Astrocyte of the hippocampus (primary cell): Measurements from ENCODE around the gene DRAM1.

ENCODE experiments used
- DNase-seq: peaks from one replicate; pipeline ENCODE4 v3.0.0; 2011; ENCODE audit warnings: low read depth, low spot score

Gene DRAM1

GRCh38 chr12:101941306-101942249 lies 64.2 kb downstream of the DRAM1 start:
- no peak for DNase-seq

DNA sequence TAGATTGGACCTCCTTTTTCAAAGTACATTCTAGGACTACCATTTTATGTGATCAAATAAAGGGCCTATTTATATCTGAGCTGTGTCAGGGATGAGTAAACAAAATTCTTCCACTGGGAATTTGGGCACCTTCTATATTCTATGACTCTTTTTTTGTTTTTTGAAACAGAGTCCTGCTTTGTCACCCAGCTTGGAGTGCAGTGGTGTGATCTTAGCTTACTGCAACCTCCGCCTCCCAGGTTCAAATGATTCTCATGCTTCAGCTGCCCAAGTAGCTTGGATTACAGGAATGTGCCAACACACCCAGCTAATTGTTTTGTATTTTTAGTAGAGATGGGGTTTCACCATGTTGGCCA lies 64.8 kb downstream of the DRAM1 start:
- DNase-seq = no peak

DNA sequence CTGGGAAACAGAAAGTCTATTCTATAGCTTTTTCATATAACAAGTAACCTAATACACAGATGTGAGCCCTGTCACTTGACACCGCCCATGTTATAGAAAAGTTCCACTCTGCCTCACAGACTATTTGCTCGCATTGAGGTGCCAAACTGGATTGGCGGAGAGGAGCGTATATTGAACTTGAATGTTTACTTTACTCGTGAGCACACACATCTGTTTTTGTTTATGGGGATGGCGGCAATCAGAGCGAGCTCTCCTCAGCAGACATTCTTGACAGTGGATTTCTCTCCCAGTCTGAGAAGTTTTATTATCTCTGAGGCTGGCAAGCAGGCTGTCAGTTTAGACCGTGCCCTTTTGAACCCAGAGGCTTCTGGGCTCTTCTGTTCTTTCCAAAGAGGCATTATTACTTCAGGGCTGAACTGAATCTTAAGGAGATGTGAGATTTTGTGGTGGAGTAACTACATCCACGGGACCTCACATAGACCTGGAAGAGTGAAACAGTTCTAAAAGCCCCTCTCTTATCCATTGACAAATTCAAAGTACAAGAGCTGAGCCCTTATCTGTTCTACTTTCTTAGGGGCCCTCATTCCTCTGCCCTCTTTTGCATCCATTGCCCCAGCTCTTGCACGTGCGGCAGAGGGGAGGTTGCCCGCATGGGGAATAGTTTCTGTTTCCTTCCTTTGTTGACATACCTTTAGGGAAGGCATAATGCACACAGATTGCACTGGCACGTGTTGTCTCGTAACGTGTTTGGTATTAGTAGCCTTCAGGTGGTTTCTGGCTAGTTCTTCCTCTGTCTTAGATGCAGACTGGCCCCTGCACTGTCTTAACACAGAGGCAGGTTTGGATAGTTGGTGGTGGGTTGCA lies 68.2 kb downstream of the DRAM1 start:
- DNase-seq = no peak

GRCh38 chr12:101946233-101946611 lies 68.8 kb downstream of the DRAM1 start:
- DNase-seq = no peak

GRCh38 chr12:101947316-101947715 lies 69.9 kb downstream of the DRAM1 start:
- DNase-seq = no peak

GRCh38 chr12:101948365-101948764 lies 71.0 kb downstream of the DRAM1 start:
- no peak for DNase-seq

DNA sequence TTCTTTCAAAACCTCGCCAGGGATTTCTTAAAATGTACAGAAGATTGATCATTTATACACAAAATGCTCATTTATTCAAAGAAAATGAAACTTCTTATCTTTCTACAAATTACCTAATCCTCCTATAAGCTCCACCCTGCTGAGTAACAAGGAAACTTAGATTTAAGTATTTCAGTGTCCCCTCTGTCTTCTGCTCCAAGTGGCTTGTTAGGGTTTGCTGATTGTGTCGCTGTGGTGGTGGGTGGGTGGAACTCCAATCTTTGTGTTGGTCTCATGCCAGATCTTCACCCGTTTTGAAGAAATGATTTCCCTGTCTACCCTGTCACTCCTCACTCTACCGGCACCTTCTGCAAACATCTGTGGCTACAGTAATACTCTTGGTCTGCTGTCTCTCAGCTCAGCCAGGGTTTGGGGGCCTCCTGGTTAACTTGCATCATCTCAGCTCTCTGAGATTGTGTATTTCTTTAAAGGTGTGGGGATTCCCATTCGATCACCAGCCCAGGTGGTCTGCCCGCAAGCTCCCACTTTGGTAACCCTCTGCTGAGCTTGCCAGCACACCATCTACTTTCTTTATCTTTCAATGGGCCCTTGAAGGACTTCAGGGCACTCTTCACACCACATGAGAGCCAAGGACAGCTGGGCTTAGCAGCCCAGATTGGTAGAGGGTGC lies 73.8 kb downstream of the DRAM1 start:
- DNase-seq = no peak

DNA sequence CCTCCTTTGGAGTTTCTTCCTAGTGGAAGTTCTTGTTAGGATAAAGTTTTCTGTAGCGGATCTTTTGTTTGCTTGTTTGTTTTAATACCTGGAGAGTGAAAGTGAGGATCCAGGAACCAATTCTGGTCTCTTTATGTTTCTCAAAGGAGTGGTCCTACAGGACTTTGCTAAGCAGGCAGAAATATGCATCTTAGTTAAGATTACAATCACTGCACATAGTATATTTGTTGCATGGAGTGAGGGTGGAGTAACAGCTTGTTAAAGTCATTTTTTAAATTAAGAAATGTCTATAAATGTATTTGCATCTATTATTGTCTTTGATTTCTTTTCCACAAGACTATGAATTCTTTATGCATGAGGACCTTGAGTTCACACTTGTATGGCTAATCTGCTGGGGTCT lies 76.7 kb downstream of the DRAM1 start:
- no peak for DNase-seq

DNA sequence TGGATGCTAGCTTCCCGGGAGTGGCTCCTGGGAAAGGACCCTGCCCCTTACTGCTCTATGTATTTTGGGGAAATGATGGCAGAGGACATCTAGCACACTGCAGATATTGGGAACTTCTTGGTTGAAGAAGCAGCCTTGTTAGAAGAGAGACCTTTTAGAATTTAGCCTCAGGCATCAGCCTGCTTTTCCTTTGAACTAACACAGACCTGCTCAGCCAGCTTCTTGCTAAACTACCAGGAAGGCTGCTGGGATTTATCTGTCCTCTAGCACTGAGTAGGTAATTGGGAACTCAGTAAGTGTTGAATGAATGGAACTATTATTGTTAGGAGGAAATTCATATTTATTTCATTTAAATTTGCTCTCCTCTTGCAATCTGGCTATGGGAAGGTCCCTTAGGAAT lies 77.3 kb downstream of the DRAM1 start:
- DNase-seq = no peak

DNA sequence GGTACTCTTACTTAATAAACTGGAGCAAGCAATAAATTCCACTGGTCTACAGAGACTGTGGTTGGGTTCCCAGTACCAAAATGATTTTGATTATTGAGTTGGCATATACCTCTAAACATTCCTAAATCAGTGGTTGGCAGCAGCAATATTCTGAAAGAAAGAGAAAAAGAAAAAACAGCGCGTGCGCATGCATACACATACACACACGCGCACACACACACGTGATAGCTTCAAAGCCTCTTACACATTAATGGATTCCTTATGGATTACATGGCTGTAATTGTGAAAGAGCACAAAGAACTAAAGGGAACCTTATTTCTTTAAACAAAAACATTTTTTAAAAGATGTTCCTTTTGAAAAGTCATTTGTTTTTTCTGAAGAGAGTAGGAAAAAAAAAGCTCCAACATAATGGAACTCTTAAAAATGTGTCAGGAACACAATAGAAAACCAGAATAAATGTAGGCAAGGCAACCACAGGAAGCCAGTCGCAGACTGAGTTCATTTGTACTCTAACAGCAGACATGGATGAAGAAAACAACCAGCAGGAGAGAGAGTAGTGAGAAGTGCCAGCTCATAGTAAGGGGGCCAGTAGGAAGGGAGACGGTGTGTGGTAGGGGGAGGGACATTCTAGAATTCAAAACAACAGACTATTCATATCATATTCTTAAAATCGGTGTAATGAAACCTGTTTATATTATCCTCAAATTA lies 80.0 kb downstream of the DRAM1 start:
- peak; percentile 43 for DNase-seq

GRCh38 chr12:101959607-101960006 lies 82.2 kb downstream of the DRAM1 start:
- no peak for DNase-seq

- DNase-seq = no peak
Observed at GRCh38 chr12:101962486-101962885, 85.1 kb downstream of the DRAM1 start.

- no peak for DNase-seq
Observed at GRCh38 chr12:101963697-101964096, 86.3 kb downstream of the DRAM1 start.

GRCh38 chr12:101966496-101966895 lies 89.1 kb downstream of the DRAM1 start:
- no peak for DNase-seq

DNA sequence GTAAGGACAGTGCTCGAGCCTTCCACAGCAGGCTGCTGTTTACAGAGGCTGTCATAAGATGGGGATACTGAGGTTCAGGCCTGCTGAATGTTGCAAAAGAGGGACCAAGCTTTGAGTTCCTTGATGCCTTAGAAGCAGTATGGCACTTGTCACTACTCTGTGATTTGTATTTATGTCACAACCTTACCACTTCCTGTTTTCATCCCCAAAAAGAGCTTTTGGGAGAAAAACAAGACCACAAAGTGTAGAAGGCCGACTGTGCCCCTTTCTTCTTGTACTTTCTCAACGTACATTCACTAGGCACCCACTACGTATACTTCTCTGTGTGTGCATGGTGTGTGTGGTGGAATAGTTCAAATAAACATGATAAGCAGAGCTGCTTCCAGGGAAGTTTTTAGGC lies 90.1 kb downstream of the DRAM1 start:
- DNase-seq = no peak

GRCh38 chr12:101968770-101969169 lies 91.4 kb downstream of the DRAM1 start:
- no peak for DNase-seq
